Panc1 (cell line): Measurements from ENCODE around the gene CNN3.

ENCODE experiments used
- CTCF ChIP-seq: fragments of 450-650 bp; IDR thresholded peaks from 2 replicates; pipeline ENCODE4 v1.5.1; 2017; ENCODE audit warnings: mild to moderate bottlenecking
- POLR2AphosphoS5 ChIP-seq: IDR thresholded peaks from 2 replicates; pipeline ENCODE4 v1.6.1; 2012; ENCODE audit warnings: mild to moderate bottlenecking, low read depth, low read length, moderate library complexity

- no peak for TF ChIP-seq CTCF
- no peak for TF ChIP-seq POLR2AphosphoS5
Observed at GRCh38 chr1:94856004-94856403, 70.9 kb downstream of the CNN3 start.
